Measurements from ENCODE around the gene CREBZF. TPM values are rescaled to one million over a fixed set of nuclear protein-coding genes. Genes with fewer than 3 reads are reported as not detected.

CREBZF gene
- total RNA-seq, 1 donor from 2014 or later, result 57.7 TPM

GRCh38 chr11:85643191-85643614 is 21.7 kb downstream of the CREBZF start:
- no peak for DNase-seq (ENCODE audit: low read depth)
- H3K27me3 ChIP-seq (ENCODE audit: control insufficient read depth, insufficient read depth, low read length), result no peaks in the 10 kb centered on the region
- H3K36me3 ChIP-seq (ENCODE audit: control insufficient read depth, insufficient read depth, low read length), result no peaks in the 10 kb centered on the region
- no peak overlapping the region for H3K4me3 ChIP-seq (ENCODE audit: low read depth, low read length)
- FAIRE-seq, result no peak
- TF ChIP-seq CTCF (IDR thresholded peaks at IDR 0.05; ENCODE audit: insufficient read depth, low read length, severe bottlenecking), result no peak

GRCh38 chr11:85634747-85635146 is 30.2 kb downstream of the CREBZF start:
- no peak for DNase-seq (ENCODE audit: low read depth)
- no peak for FAIRE-seq
- no peak for TF ChIP-seq CTCF (IDR thresholded peaks at IDR 0.05; ENCODE audit: insufficient read depth, low read length, severe bottlenecking)
- Histone ChIP-seq H3K36me3 (ENCODE audit: control insufficient read depth, insufficient read depth, low read length) (no peaks in the 10 kb centered on the region), H3K27me3 (ENCODE audit: control insufficient read depth, insufficient read depth, low read length) (no peaks in the 10 kb centered on the region), H3K4me3 (ENCODE audit: low read depth, low read length) (no peak overlapping the region)

- FAIRE-seq, result no peak
- no peak for TF ChIP-seq CTCF (IDR thresholded peaks at IDR 0.05; ENCODE audit: insufficient read depth, low read length, severe bottlenecking)
- H3K4me3 ChIP-seq (ENCODE audit: low read depth, low read length), result peak overlapping the region; percentile 66
Measured at GRCh38 chr11:85628771-85629341, 36.1 kb downstream of the CREBZF start.

GRCh38 chr11:85627998-85628770 is 36.7 kb downstream of the CREBZF start, which contains the start of gene TMEM126B:
Gene TMEM126B, plus strand, starts transcription at chr11:85628593. Its CDS starts 15 bp downstream, at chr11:85628608.
- Histone ChIP-seq H3K27me3 (ENCODE audit: control insufficient read depth, insufficient read depth, low read length) (no peaks in the 10 kb centered on the region), H3K4me3 (ENCODE audit: low read depth, low read length) (peak within 1 kb of the TSS; percentile 66), H3K36me3 (ENCODE audit: control insufficient read depth, insufficient read depth, low read length) (no peaks in the 10 kb centered on the region)
- TF ChIP-seq CTCF (IDR thresholded peaks at IDR 0.05; ENCODE audit: insufficient read depth, low read length, severe bottlenecking), result no peak
- DNase-seq (ENCODE audit: low read depth), result peak; percentile 93
- no peak for FAIRE-seq

More at GRCh38 chr11:85628771-85629341, 36.1 kb downstream of the CREBZF start:
- no peaks in the 10 kb centered on the region for H3K27me3 ChIP-seq (ENCODE audit: control insufficient read depth, insufficient read depth, low read length)
- no peak for DNase-seq (ENCODE audit: low read depth)
- H3K36me3 ChIP-seq (ENCODE audit: control insufficient read depth, insufficient read depth, low read length), result no peaks in the 10 kb centered on the region

- Histone ChIP-seq H3K27me3 (ENCODE audit: control insufficient read depth, insufficient read depth, low read length) (no peaks in the 10 kb centered on the region), H3K36me3 (ENCODE audit: control insufficient read depth, insufficient read depth, low read length) (no peaks in the 10 kb centered on the region), H3K4me3 (ENCODE audit: low read depth, low read length) (peak within 1 kb of the TSS; percentile 66)
- FAIRE-seq (no peak), DNase-seq (ENCODE audit: low read depth) (peak; percentile 65)
- no peak for TF ChIP-seq CTCF (IDR thresholded peaks at IDR 0.05; ENCODE audit: insufficient read depth, low read length, severe bottlenecking)
Measured at GRCh38 chr11:85627332-85627997, 37.5 kb downstream of the CREBZF start, which contains the start of gene DLG2. Gene DLG2, minus strand, starts transcription at chr11:85627344.

Measured in bronchial epithelial cell (primary cell).